ENCODE data around the gene SEC31A. TPM values are rescaled to one million over a fixed set of nuclear protein-coding genes. Genes with fewer than 3 reads are reported as not detected.
"Not testable (repeated sequence)": the region's sequence is repeated elsewhere in the genome, so short reads cannot be mapped to it uniquely, and the experiment has no call there.

Gene SEC31A
- total RNA-seq, 2 donors from 2014 or later = 103 to 106 TPM

DNA sequence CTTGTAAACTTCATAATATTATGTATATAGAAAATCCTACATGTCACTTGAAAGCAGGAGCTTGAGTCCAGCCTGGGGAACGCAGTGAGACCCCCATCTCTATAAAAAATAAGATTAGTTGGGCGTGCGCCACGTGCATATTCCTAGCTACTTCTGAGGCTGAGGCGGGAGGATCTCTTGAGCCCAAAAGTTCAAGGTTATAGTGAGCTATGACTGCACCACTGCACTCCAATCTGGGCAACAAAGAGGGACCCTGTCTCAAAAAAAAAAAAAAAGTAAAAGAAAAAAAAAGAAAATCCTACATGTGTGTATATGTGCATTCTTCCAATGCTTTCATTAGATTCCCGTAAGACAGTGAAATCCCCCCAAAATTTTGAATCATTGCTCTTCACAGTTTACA, 1.7 kb downstream of the SEC31A start:
- H3K4me3 Mint-ChIP-seq = peak overlapping the region; percentile 89 to 93
- peaks cover 2 to 5% of the 10 kb centered on the region in 2 donors for H3K36me3 Mint-ChIP-seq (ENCODE audit: insufficient read depth in 2 of 2)
- H3K9me3 Mint-ChIP-seq = no peaks in the 10 kb centered on the region
- H3K4me1 Mint-ChIP-seq (ENCODE audit: low read depth) = peaks cover 66% of the 10 kb centered on the region
- DNase-seq (no peak), ATAC-seq (replicated peaks in 1 of 2) (no peak)
- H3K27ac Mint-ChIP-seq = peak overlapping the region; percentile 92
- no peaks in the 10 kb centered on the region for H3K27me3 Mint-ChIP-seq (ENCODE audit: low read depth)

DNA sequence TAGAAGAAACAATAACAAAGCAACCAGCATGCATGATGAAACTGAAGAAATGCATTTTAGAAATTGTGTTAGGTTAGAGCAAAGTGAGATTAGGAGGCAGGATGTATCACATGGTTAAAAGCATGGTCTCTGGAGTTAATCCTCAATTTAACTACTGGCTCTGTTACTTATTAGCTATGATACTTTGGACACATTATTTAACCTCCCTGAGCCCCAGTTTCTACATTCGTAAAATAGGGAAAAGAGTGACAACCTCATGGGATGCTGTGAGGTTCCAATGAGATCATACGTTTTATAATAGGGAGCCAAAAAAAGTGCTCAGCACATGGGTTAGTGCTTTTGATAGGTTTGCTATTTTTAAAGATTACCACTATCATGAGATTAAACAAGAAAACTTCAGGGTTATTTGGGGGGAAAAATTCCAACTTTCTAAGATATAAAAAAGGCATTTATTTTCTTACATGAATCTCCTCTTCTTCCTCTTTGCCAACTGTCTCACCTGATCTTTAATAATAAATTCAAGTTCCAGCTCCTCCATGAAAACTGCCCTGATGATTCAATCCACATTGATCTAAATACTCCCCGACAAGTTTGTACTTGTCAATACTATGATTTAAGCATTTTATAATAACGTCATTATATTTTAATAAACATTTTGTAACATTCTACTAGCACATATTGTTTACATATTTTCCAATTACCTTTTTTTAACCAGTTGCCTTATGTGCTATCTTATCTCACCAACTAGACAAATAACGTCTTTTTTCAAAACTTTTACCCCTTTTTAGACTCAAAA, 4.6 kb downstream of the SEC31A start:
- no peak overlapping the region for H3K4me3 Mint-ChIP-seq
- no peaks in the 10 kb centered on the region for H3K9me3 Mint-ChIP-seq
- H3K4me1 Mint-ChIP-seq (ENCODE audit: low read depth) = peaks cover 57% of the 10 kb centered on the region
- H3K27me3 Mint-ChIP-seq (ENCODE audit: low read depth) = no peaks in the 10 kb centered on the region
- DNase-seq = no peak
- peaks cover 2 to 4% of the 10 kb centered on the region in 2 donors for H3K36me3 Mint-ChIP-seq (ENCODE audit: insufficient read depth in 2 of 2)
- H3K27ac Mint-ChIP-seq = peak overlapping the region; percentile 2
- no peak for ATAC-seq (replicated peaks in 1 of 2)

- H3K9me3 Mint-ChIP-seq = no peaks in the 10 kb centered on the region
- H3K4me1 Mint-ChIP-seq (ENCODE audit: low read depth) = peaks cover 57% of the 10 kb centered on the region
- no peaks in the 10 kb centered on the region for H3K27me3 Mint-ChIP-seq (ENCODE audit: low read depth)
- ATAC-seq (replicated peaks in 1 of 2) (no peak), DNase-seq (no peak)
- no peak overlapping the region for H3K4me3 Mint-ChIP-seq
- peaks cover 2 to 7% of the 10 kb centered on the region in 2 donors for H3K36me3 Mint-ChIP-seq (ENCODE audit: insufficient read depth in 2 of 2)
- H3K27ac Mint-ChIP-seq = peak overlapping the region; percentile 2
Observed at GRCh38 chr4:82885410-82885809, 5.5 kb downstream of the SEC31A start.

DNA sequence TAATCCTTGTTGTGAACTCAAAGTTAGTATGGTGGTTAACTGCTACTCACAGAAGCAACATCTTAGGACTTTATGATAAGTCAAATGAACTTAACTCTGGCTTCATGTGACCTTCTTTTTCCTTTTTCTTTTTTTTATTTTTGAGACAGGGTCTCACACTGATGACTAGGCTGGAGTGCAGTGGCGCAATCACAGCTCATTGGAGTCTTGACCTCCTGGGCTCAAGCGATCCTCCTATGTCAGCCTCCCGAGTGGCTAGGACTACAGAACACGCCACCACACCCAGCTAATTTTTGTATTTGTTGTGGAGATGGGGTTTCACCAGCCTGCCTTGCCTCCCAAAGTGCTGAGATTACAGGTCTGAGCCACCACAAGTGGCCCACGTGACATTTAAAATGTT, 22.4 kb downstream of the SEC31A start:
- Mint-ChIP-seq H3K36me3 (ENCODE audit: insufficient read depth in 2 of 2) (peaks cover 8 to 35% of the 10 kb centered on the region in 2 donors), H3K4me3 (no peak overlapping the region), H3K4me1 (ENCODE audit: low read depth) (peaks cover 34% of the 10 kb centered on the region), H3K27me3 (ENCODE audit: low read depth) (no peaks in the 10 kb centered on the region), H3K27ac (no peak overlapping the region), H3K9me3 (no peaks in the 10 kb centered on the region)
- DNase-seq (no peak), ATAC-seq (replicated peaks in 1 of 2) (no peak)

- ATAC-seq (replicated peaks in 1 of 2) = no peak
- Mint-ChIP-seq H3K27ac (no peak overlapping the region), H3K9me3 (no peaks in the 10 kb centered on the region), H3K27me3 (ENCODE audit: low read depth) (no peaks in the 10 kb centered on the region), H3K36me3 (ENCODE audit: insufficient read depth in 2 of 2) (peaks cover 10 to 40% of the 10 kb centered on the region in 2 donors), H3K4me1 (ENCODE audit: low read depth) (peaks cover 34% of the 10 kb centered on the region), H3K4me3 (no peak overlapping the region)
- no peak for DNase-seq
Observed at GRCh38 chr4:82866706-82867385, 24.1 kb downstream of the SEC31A start.

DNA sequence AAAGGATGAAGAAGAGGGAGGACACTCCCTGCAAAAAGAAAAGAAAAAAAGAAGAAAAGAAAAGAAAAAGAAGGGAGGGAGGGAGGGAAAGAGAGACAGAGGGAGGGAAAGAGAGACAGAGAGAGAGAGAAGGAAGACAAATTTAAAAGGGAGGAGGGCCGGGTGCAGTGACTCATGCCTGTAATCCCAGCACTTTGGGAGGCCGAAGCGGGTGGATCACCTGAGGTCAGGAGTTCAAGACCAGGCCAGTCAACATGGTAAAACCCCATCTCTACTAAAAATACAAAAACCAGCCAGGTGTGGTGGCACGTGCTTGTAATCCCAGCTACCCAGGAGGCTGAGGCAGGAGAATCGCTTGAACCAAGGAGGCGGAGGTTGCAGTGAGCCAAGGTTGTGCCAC, 24.9 kb downstream of the SEC31A start:
- ATAC-seq (replicated peaks in 1 of 2); H3K9me3 Mint-ChIP-seq; H3K27me3 Mint-ChIP-seq (ENCODE audit: low read depth); DNase-seq: not testable (repeated sequence)
- peaks cover 10 to 43% of the 10 kb centered on the region in 2 donors for H3K36me3 Mint-ChIP-seq (ENCODE audit: insufficient read depth in 2 of 2)
- peak overlapping the region; percentile 10 to 58 for H3K4me3 Mint-ChIP-seq
- peak overlapping the region; percentile 34 for H3K27ac Mint-ChIP-seq
- H3K4me1 Mint-ChIP-seq (ENCODE audit: low read depth) = peaks cover 34% of the 10 kb centered on the region

- Mint-ChIP-seq H3K27me3 (ENCODE audit: low read depth) (no peaks in the 10 kb centered on the region), H3K27ac (no peak overlapping the region), H3K4me1 (ENCODE audit: low read depth) (peaks cover 34% of the 10 kb centered on the region), H3K36me3 (ENCODE audit: insufficient read depth in 2 of 2) (peaks cover 10 to 40% of the 10 kb centered on the region in 2 donors), H3K9me3 (no peaks in the 10 kb centered on the region), H3K4me3 (peak overlapping the region; percentile 1 to 64)
- peak; percentile 19 to 24 for DNase-seq
- ATAC-seq (replicated peaks in 1 of 2) = peak; percentile 81 to 84
Observed at GRCh38 chr4:82865592-82865991, 25.4 kb downstream of the SEC31A start.

DNA sequence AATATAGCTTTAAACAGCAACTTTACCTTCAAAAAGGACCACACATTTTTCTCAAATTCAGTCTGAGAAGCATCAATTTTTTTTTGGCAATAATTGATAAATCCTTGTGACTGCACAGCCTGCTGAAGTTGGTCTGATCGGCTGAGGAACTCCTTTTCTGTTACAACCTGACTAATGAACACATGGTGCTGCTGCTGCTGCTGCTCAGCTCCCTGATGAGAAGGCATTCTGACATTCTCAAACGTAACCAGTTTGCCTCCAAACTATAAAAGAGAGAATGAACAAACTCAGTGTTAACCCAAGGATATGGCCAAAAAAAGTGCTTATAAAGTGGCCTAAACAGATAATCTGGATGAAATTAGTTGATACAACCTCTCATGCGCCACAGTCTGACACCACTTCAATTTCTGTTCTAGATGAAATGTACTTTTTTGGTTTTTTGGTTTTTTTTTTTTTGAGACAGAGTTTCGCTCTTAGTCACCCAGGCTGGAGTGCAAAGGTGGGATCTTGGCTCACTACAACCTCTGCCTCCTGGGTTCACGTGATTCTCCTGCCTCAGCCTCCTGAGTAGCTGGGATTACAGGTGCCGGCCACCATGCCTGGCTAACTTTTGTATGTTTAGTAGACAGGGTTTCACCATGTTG, 26.5 kb downstream of the SEC31A start:
- ATAC-seq (replicated peaks in 1 of 2) (peak; percentile 70 to 81), DNase-seq (peak; percentile 23 to 34)
- H3K9me3 Mint-ChIP-seq = no peaks in the 10 kb centered on the region
- H3K36me3 Mint-ChIP-seq (ENCODE audit: insufficient read depth in 2 of 2) = peaks cover 10 to 36% of the 10 kb centered on the region in 2 donors
- peak overlapping the region; percentile 73 to 75 for H3K4me3 Mint-ChIP-seq
- peak overlapping the region; percentile 83 for H3K27ac Mint-ChIP-seq
- H3K27me3 Mint-ChIP-seq (ENCODE audit: low read depth) = no peaks in the 10 kb centered on the region
- H3K4me1 Mint-ChIP-seq (ENCODE audit: low read depth) = peaks cover 34% of the 10 kb centered on the region

- no peak for ATAC-seq (replicated peaks in 1 of 2)
- Mint-ChIP-seq H3K27ac (peak overlapping the region; percentile 68), H3K36me3 (ENCODE audit: insufficient read depth in 2 of 2) (peaks cover 9 to 26% of the 10 kb centered on the region in 2 donors), H3K9me3 (no peaks in the 10 kb centered on the region), H3K4me1 (ENCODE audit: low read depth) (peaks cover 27% of the 10 kb centered on the region), H3K4me3 (no peak overlapping the region), H3K27me3 (ENCODE audit: low read depth) (no peaks in the 10 kb centered on the region)
- DNase-seq = no peak
Observed at GRCh38 chr4:82861529-82861928, 29.4 kb downstream of the SEC31A start.

DNA sequence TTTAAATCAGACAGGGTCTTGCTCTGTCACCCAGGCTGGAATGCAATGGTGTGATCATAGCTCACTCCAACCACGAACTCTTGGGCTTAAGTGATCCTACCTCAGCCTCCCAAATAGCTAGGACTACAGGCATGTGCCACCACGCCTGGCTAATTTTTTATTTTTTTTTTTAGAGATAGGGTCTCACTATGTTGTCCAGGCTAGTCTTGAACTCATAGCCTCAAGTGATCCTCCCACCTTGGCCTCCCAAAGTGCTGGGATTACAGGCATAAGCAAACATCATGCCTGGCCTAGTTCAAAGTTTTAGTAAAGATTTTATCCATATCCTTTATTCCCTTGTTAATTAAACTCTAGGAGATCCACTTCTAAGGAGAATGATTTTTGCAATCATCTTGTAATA, 30.5 kb downstream of the SEC31A start:
- H3K27ac Mint-ChIP-seq; DNase-seq; H3K9me3 Mint-ChIP-seq; H3K27me3 Mint-ChIP-seq (ENCODE audit: low read depth); ATAC-seq (replicated peaks in 1 of 2); H3K4me3 Mint-ChIP-seq: not testable (repeated sequence)
- peaks cover 9 to 22% of the 10 kb centered on the region in 2 donors for H3K36me3 Mint-ChIP-seq (ENCODE audit: insufficient read depth in 2 of 2)
- H3K4me1 Mint-ChIP-seq (ENCODE audit: low read depth) = peaks cover 17% of the 10 kb centered on the region

GRCh38 chr4:82852751-82853285, 38.1 kb downstream of the SEC31A start:
- H3K4me3 Mint-ChIP-seq = no peak overlapping the region
- no peak for DNase-seq
- no peak for ATAC-seq (replicated peaks in 1 of 2)
- H3K27ac Mint-ChIP-seq = no peak overlapping the region
- peaks cover 4% of the 10 kb centered on the region for H3K4me1 Mint-ChIP-seq (ENCODE audit: low read depth)
- no peaks in the 10 kb centered on the region for H3K9me3 Mint-ChIP-seq
- no peaks in the 10 kb centered on the region for H3K27me3 Mint-ChIP-seq (ENCODE audit: low read depth)
- peaks cover 7 to 32% of the 10 kb centered on the region in 2 donors for H3K36me3 Mint-ChIP-seq (ENCODE audit: insufficient read depth in 2 of 2)

GRCh38 chr4:82851885-82852750, 38.8 kb downstream of the SEC31A start:
- Mint-ChIP-seq H3K27ac (peak overlapping the region; percentile 77), H3K36me3 (ENCODE audit: insufficient read depth in 2 of 2) (peaks cover 7 to 34% of the 10 kb centered on the region in 2 donors), H3K4me3 (no peak overlapping the region), H3K4me1 (ENCODE audit: low read depth) (peaks cover 4% of the 10 kb centered on the region), H3K9me3 (no peaks in the 10 kb centered on the region), H3K27me3 (ENCODE audit: low read depth) (no peaks in the 10 kb centered on the region)
- DNase-seq (peak in 1 of 2 donors; percentile 5), ATAC-seq (replicated peaks in 1 of 2) (peak; percentile 35 to 36)

Data from activated T-cell treated with anti-CD3 and anti-CD28 coated beads, Interleukin-2, amount 50 U/mL, for 72 hours (primary cell).